WI38 (cell line): ENCODE data around the gene JCHAIN.

Source experiments
- H3K4me3 ChIP-seq: 2 replicates; pipeline ENCODE4 v1.5.1; 2011; ENCODE audit warnings: low read depth, mild to moderate bottlenecking, control low read depth, low read length
- TF ChIP-seq, protein P1 (sequence below): IDR thresholded peaks from 2 replicates; pipeline ENCODE4 v1.5.1; 2012; ENCODE audit warnings: low read depth, mild to moderate bottlenecking, control low read depth, low read length

JCHAIN gene

GRCh38 chr4:70666369-70666768, at the start of gene JCHAIN:
TSS of gene JCHAIN (minus strand) at chr4:70666508. CDS start at chr4:70666490, 18 bp downstream.
- TF ChIP-seq, protein P1, sequence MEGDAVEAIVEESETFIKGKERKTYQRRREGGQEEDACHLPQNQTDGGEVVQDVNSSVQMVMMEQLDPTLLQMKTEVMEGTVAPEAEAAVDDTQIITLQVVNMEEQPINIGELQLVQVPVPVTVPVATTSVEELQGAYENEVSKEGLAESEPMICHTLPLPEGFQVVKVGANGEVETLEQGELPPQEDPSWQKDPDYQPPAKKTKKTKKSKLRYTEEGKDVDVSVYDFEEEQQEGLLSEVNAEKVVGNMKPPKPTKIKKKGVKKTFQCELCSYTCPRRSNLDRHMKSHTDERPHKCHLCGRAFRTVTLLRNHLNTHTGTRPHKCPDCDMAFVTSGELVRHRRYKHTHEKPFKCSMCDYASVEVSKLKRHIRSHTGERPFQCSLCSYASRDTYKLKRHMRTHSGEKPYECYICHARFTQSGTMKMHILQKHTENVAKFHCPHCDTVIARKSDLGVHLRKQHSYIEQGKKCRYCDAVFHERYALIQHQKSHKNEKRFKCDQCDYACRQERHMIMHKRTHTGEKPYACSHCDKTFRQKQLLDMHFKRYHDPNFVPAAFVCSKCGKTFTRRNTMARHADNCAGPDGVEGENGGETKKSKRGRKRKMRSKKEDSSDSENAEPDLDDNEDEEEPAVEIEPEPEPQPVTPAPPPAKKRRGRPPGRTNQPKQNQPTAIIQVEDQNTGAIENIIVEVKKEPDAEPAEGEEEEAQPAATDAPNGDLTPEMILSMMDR, result no peak
- no peak within 1 kb of the TSS for H3K4me3 ChIP-seq

- H3K4me3 ChIP-seq, result no peak overlapping the region
- TF ChIP-seq, protein P1, result no peak
These were observed 48.8 kb upstream of the JCHAIN start for GRCh38 chr4:70715097-70715496.

DNA sequence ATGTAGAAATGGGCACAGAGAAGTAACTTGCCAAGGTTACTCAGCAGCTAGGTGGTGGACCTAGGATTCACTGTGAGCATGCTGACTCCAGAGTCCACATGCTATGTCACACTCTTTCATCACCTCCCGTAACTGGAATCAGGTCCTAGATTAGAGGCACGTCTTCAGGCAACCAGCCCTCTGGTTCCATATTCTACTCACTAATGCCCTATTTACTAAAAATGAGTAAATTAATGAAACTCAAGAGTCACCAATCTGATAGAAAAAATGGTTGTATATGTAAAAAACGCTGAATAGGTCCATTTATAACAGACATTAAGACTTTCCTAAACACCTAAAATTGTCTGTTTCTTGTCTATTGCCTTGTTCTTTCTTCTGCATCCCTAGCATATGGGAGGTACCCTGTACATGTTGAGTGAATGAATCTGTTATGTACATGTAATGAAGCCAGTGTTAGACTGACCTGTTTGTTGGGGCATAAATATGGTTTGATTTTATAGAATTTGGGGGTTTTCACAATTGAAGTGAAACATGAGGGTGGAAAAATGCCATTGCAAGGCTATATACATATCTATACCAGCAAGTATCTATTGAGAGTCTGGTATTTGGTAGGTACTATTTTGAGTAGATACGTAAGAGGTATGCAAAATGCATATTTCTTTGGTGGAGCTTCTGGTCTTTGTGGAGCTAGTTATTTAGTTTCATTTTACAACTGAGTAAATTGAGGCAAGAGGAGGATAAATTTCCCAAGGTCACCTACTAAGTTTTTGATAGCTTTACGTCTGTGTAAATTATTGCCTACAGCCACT, 48.0 kb upstream of the JCHAIN start:
- TF ChIP-seq, protein P1, result no peak
- no peak overlapping the region for H3K4me3 ChIP-seq

- H3K4me3 ChIP-seq, result no peak overlapping the region
- TF ChIP-seq, protein P1, result no peak
These were observed 47.3 kb upstream of the JCHAIN start for GRCh38 chr4:70713453-70714078.

GRCh38 chr4:70712604-70713452, 46.5 kb upstream of the JCHAIN start:
- no peak overlapping the region for H3K4me3 ChIP-seq
- TF ChIP-seq, protein P1, result no peak

DNA sequence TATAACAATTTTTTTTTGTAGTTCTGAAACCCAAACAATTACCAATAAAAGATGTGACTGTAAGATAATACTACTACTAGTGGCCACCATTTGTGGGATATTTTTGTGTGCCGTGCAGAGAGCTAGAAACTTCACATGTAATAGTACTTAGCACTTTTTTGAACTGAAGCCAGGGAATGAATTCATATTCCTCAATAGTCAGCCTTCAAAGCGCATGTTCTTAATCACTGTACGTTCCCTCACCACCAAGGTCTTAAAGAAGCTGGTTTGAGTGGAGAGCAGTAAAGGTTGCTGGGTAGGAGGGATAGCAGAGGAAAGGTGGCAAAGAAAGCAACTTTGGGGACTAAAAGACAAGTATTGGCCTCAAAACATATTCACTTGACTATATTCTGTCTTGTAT, 45.8 kb upstream of the JCHAIN start:
- no peak overlapping the region for H3K4me3 ChIP-seq
- TF ChIP-seq, protein P1, result no peak
